Dendritic cell treated with granulocyte-macrophage colony-stimulating factor and Interleukin-4, amounts not matched to agents 40 ng/mL and 50 ng/mL, for 4 days (primary cell): ENCODE measurements around the gene LYRM4.

Experiments
- H3K27ac Mint-ChIP-seq: one replicate; pipeline ENCODE4 v1.8.0; 2022; ENCODE audit warnings: mild to moderate bottlenecking, mixed read lengths
- H3K27me3 Mint-ChIP-seq: one replicate; pipeline ENCODE4 v1.8.0; 2022; ENCODE audit warnings: mild to moderate bottlenecking, mixed read lengths
- H3K36me3 Mint-ChIP-seq: one replicate; pipeline ENCODE4 v1.8.0; 2022; ENCODE audit warnings: low read depth, mixed read lengths
- H3K4me1 Mint-ChIP-seq: one replicate; pipeline ENCODE4 v1.8.0; 2022; ENCODE audit warnings: low read depth, mixed read lengths
- H3K4me3 Mint-ChIP-seq: one replicate; pipeline ENCODE4 v1.8.0; 2022; ENCODE audit warnings: mild to moderate bottlenecking, moderate library complexity, mixed read lengths
- H3K9me3 Mint-ChIP-seq: one replicate; pipeline ENCODE4 v1.8.0; 2022; ENCODE audit warnings: mixed read lengths
- intact Hi-C: fragments of 100-400 bp; cut with micrococcal nuclease; formaldehyde crosslinking; loops from one replicate; pipeline ENCODE4 v1.15.0; 2022

LYRM4 gene

DNA sequence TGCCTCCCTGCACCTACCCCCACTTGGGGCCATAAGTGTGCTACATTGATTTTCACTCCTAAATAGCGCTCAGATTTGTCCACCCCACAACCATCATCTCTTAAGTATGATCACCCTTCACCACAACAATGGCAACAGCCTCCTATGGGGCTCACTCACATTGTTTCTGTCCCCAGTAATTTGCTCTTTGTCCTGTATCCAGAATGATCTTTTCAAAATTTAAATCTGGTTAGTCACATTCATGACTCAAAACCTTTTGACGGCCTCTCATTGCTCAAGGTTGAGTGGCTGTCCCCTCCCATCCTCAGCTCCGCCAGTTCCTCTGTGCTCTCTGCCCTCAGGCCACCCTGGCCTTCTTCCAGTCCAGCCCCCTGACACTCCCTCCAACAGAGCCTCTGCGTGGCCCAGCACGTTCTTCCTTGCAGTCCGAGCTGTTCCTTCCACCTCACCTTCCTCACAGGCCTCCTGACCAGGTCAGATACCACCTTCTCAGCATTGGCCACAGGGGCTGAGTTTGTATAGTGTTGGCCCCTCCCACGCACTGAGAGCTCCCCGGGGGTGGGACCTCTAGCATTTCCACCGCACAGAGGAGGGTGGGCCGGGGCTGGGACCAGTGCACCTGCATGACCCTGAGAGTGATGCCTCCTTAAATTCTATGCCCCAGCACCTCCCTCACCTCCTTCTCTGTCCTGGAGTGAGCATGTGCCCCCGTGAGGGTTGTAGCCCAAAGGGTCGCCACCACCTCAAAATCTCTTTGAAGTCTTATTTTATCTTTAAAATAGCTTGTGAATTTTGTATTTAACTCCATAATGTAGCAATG, 178.1 kb downstream of the LYRM4 start:
- intact Hi-C loops = no loop called here
- peaks cover 31% of the 10 kb centered on the region for H3K4me1 Mint-ChIP-seq
- H3K27ac Mint-ChIP-seq = peak overlapping the region; percentile 8
- no peaks in the 10 kb centered on the region for H3K9me3 Mint-ChIP-seq
- no peaks in the 10 kb centered on the region for H3K36me3 Mint-ChIP-seq
- H3K4me3 Mint-ChIP-seq = no peak overlapping the region
- H3K27me3 Mint-ChIP-seq = peaks cover 39% of the 10 kb centered on the region

GRCh38 chr6:5081955-5082354, 178.8 kb downstream of the LYRM4 start:
- Mint-ChIP-seq H3K36me3 (no peaks in the 10 kb centered on the region), H3K9me3 (no peaks in the 10 kb centered on the region), H3K27me3 (peaks cover 36% of the 10 kb centered on the region), H3K27ac (no peak overlapping the region), H3K4me3 (no peak overlapping the region), H3K4me1 (peaks cover 23% of the 10 kb centered on the region)
- intact Hi-C loops = no loop called here

DNA sequence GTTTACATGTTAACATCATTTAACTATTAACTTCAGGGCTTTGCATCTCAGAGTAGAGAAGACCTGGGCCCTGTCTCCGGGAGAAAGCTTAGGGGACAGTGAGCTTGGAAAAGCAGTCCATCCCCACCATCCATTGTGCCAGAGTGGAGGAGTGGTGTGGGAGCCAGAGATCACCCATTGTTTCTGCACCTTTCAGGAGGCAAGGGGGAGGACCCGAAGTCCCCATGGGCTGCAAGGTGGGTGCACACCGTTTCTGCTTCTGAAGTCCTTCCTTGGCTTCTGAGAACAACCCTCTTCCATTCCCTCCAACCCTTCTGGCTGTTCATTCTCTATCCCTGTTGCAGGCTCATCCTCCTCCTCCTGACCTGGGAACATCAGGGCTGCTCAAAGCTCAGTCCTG, 179.6 kb downstream of the LYRM4 start:
- H3K27me3 Mint-ChIP-seq = peaks cover 29% of the 10 kb centered on the region
- H3K27ac Mint-ChIP-seq = no peak overlapping the region
- H3K4me3 Mint-ChIP-seq = no peak overlapping the region
- no peaks in the 10 kb centered on the region for H3K36me3 Mint-ChIP-seq
- no peaks in the 10 kb centered on the region for H3K9me3 Mint-ChIP-seq
- peaks cover 18% of the 10 kb centered on the region for H3K4me1 Mint-ChIP-seq
- intact Hi-C loops = no loop called here

DNA sequence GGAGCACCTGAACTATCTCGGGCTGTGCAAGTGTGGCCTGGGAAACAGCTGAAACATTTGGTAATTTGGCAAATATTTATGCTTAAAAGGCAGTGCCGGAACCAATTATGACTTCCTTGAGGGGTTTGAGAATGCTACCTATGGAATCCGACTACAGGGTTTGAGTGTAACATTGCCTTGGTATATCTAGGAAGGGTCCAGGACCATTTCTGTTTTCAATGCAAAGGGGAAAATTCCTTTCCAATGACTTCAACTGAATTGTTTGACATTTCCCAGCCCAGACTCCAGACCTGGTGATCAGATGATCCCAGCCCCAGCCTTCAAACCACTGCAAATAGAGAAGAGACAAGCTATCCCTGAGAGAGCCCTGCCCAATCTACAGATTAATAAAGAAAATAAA, 180.2 kb downstream of the LYRM4 start:
- Mint-ChIP-seq H3K36me3 (no peaks in the 10 kb centered on the region), H3K4me1 (peaks cover 17% of the 10 kb centered on the region), H3K4me3 (no peak overlapping the region), H3K9me3 (peaks cover under 1% of the 10 kb centered on the region), H3K27ac (no peak overlapping the region), H3K27me3 (peaks cover 27% of the 10 kb centered on the region)
- intact Hi-C loops = no loop called here

GRCh38 chr6:5079692-5080091, 181.1 kb downstream of the LYRM4 start:
- Mint-ChIP-seq H3K4me1 (peaks cover 17% of the 10 kb centered on the region), H3K4me3 (no peak overlapping the region), H3K9me3 (peaks cover 9% of the 10 kb centered on the region), H3K27me3 (peaks cover 23% of the 10 kb centered on the region), H3K27ac (no peak overlapping the region), H3K36me3 (no peaks in the 10 kb centered on the region)
- intact Hi-C loops = no loop called here

DNA sequence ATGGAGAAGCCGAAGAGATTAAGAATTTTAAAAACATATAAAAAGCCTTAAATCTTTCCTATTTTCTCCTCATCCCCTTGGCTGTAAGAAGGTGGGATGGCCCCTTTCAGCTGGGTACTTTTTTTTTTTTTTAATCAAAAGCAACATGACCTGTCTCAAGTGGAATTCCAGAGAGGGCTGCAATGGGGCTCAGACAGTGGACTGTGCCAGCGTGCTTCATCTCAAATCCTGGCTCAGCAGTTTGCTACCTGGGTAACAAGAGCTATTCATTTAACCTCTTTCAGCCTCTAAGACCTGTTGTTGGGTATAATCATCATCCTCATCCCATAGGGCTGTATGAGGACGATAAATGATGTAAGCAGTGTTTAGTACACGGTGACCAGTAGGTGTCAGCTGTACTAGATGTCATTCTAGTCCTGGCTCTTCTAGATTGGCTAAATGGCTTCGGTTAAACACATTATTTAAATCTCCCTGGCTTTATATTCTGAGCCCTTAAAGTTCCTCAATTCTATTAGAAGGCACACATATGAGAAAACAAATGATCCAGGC, 182.6 kb downstream of the LYRM4 start:
- intact Hi-C loops = no loop called here
- Mint-ChIP-seq H3K9me3 (peaks cover 9% of the 10 kb centered on the region), H3K27ac (no peak overlapping the region), H3K4me3 (no peak overlapping the region), H3K4me1 (peaks cover 10% of the 10 kb centered on the region), H3K36me3 (no peaks in the 10 kb centered on the region), H3K27me3 (peaks cover 12% of the 10 kb centered on the region)

DNA sequence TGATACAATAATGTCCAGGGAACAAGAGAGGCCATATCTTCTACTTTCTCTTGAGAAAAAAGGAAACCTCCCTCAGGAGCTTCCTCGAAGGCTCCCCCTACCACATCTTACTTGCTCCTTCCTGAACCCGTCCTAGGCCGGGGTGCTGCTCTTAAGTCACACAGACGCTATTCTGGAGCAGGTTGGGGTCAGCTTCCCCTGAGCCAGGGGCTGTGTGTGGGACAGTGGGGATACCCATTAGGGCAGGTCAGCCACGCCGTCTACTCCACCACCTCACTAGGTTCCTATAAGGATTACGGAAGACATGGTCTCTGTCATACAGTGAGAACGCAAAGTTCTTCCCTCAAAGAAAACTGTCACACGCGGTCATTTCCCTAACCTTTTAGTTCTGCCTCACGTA, 183.8 kb downstream of the LYRM4 start:
- Mint-ChIP-seq H3K36me3 (no peaks in the 10 kb centered on the region), H3K27me3 (peaks cover 3% of the 10 kb centered on the region), H3K9me3 (peaks cover 9% of the 10 kb centered on the region), H3K27ac (no peak overlapping the region), H3K4me1 (no peaks in the 10 kb centered on the region), H3K4me3 (no peak overlapping the region)
- intact Hi-C loops = no loop called here

- no peak overlapping the region for H3K4me3 Mint-ChIP-seq
- intact Hi-C loops = no loop called here
- no peaks in the 10 kb centered on the region for H3K4me1 Mint-ChIP-seq
- no peak overlapping the region for H3K27ac Mint-ChIP-seq
- peaks cover 9% of the 10 kb centered on the region for H3K9me3 Mint-ChIP-seq
- H3K36me3 Mint-ChIP-seq = no peaks in the 10 kb centered on the region
- H3K27me3 Mint-ChIP-seq = no peaks in the 10 kb centered on the region
These were observed 186.8 kb downstream of the LYRM4 start for GRCh38 chr6:5073992-5074391.

DNA sequence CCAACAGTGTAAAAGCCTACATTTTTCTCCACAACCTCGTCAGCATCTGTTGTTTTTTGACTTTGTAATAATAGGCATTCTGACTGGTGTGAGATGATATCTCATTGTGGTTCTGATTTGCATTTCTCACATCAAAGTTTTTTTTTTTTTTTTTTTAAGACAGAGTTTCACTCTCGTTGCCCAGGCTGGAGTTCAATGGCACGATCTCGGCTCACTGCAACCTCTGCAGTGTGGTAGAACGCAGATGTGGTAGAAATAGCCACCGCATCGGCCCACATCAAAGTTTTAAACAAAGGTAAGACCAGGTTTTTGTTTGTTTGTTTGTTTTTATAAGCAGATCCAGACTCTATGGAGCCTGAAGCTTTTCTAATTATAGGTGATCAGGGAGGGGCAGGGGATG, 188.3 kb downstream of the LYRM4 start:
- H3K4me1 Mint-ChIP-seq = no peaks in the 10 kb centered on the region
- H3K27ac Mint-ChIP-seq = no peak overlapping the region
- H3K9me3 Mint-ChIP-seq = peaks cover 12% of the 10 kb centered on the region
- no peaks in the 10 kb centered on the region for H3K27me3 Mint-ChIP-seq
- H3K36me3 Mint-ChIP-seq = no peaks in the 10 kb centered on the region
- no peak overlapping the region for H3K4me3 Mint-ChIP-seq
- intact Hi-C loops = no loop called here

GRCh38 chr6:5071216-5071615, 189.5 kb downstream of the LYRM4 start:
- intact Hi-C loops = no loop called here
- no peaks in the 10 kb centered on the region for H3K36me3 Mint-ChIP-seq

GRCh38 chr6:5068153-5068751, 192.5 kb downstream of the LYRM4 start:
- Mint-ChIP-seq H3K36me3 (no peaks in the 10 kb centered on the region), H3K4me1 (no peaks in the 10 kb centered on the region), H3K9me3 (peaks cover 12% of the 10 kb centered on the region), H3K4me3 (no peak overlapping the region), H3K27ac (no peak overlapping the region), H3K27me3 (no peaks in the 10 kb centered on the region)
- intact Hi-C loops = no loop called here

More at GRCh38 chr6:5071216-5071615, 189.5 kb downstream of the LYRM4 start:
- no peak overlapping the region for H3K4me3 Mint-ChIP-seq
- H3K9me3 Mint-ChIP-seq = peaks cover 20% of the 10 kb centered on the region
- no peaks in the 10 kb centered on the region for H3K4me1 Mint-ChIP-seq
- no peaks in the 10 kb centered on the region for H3K27me3 Mint-ChIP-seq
- H3K27ac Mint-ChIP-seq = no peak overlapping the region

DNA sequence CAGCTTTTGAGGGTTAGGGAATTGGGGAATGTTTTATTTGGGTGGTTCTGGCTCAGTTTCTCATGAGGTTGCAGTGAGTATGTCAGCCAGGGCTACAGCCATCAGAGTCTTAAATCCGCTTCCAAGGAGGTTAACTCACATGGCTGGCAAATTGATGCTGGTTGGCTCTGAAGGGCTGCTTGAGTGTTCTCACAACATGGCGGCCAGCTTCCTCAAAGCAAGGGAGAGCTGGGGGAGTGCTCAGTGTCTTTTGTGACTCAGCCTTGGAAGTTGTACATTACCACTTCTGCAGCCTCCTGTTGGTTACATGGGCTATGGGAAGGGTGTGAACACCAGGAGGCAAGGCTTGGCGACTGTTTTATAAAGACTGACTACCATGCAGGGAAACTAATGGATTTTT, 193.4 kb downstream of the LYRM4 start:
- Mint-ChIP-seq H3K4me3 (no peak overlapping the region), H3K9me3 (peaks cover 12% of the 10 kb centered on the region), H3K36me3 (no peaks in the 10 kb centered on the region), H3K27me3 (no peaks in the 10 kb centered on the region), H3K27ac (no peak overlapping the region), H3K4me1 (no peaks in the 10 kb centered on the region)
- intact Hi-C loops = no loop called here

- Mint-ChIP-seq H3K4me3 (no peak overlapping the region), H3K4me1 (no peaks in the 10 kb centered on the region), H3K27ac (no peak overlapping the region), H3K27me3 (no peaks in the 10 kb centered on the region), H3K9me3 (peaks cover 12% of the 10 kb centered on the region), H3K36me3 (no peaks in the 10 kb centered on the region)
- intact Hi-C loops = no loop called here
These were observed 194.2 kb downstream of the LYRM4 start for GRCh38 chr6:5066456-5067093.

DNA sequence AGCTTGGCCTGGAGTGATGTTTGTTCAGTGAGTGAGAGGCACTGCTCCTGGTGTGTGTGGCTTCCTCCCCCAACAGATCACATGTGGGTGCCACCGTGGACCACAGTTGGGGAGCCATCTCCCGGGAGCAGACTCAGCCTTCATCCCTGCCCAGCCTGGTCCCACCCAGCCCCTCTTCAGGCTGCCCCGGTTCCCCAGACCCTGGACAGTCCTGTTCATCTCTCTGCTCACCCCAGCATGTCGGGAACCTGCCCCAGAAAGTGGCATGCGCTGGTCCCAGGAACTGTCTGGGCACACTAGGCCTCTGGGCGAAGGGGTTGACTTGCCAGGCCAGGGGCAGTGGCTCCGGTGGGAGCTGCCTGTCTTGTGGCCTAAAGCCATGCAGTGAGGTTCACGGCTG, 197.1 kb downstream of the LYRM4 start:
- no peaks in the 10 kb centered on the region for H3K4me1 Mint-ChIP-seq
- H3K4me3 Mint-ChIP-seq = no peak overlapping the region
- intact Hi-C loops = no loop called here
- no peaks in the 10 kb centered on the region for H3K36me3 Mint-ChIP-seq
- H3K9me3 Mint-ChIP-seq = peaks cover 12% of the 10 kb centered on the region
- no peaks in the 10 kb centered on the region for H3K27me3 Mint-ChIP-seq
- no peak overlapping the region for H3K27ac Mint-ChIP-seq
